K562 (cell line): ENCODE measurements around the gene ADD3. TPM values are rescaled to one million over a fixed set of nuclear protein-coding genes. Genes with fewer than 3 reads are reported as not detected.

Experiments used
- ATAC-seq: fragments of 200-7000 bp; cut with Tn5 transposase; 3 replicates; pipeline ENCODE4 v1.9.1; 2020; ENCODE audit warnings: moderate library complexity
- BruUV-seq: library from RNA; stranded (reverse); fragments of 400-500 nt; replicated peaks from 2 replicates; lab custom pipeline; 2021; lab: Mats Ljungman, UMichigan
- CTCF ChIA-PET: fragments of 300-600 bp; formaldehyde crosslinking; extraction: SDS; loops from one replicate; lab custom pipeline; 2021; ENCODE audit warnings: low intra/inter-chr PET ratio; lab: Yijun Ruan, JAX
- POLR2A ChIA-PET: fragments of 300-600, 350-650 bp; sonication (Branson Sonifier 250); formaldehyde crosslinking; extraction: SDS; loops from one replicate; lab custom pipeline; 2021; ENCODE audit warnings: antibody characterized with exemption, inconsistent platforms; lab: Yijun Ruan, JAX
- DNase-seq, 4 experiments: peaks; one replicate each; pipeline versions ENCODE4 v3.0.0 to v3.0.0-alpha.2; 2011 to 2018; ENCODE audit warnings: low spot score in 3 of 4, mixed read lengths in 3 of 4; ENCODE audit errors: extremely low read depth in 1 of 4
- FAIRE-seq: peaks from 2 replicates; lab custom pipeline; 2011; peaks lifted over from hg19 to GRCh38; lab: Jason Lieb, UNC
- H2AFZ ChIP-seq: 2 replicates; pipeline ENCODE4 v1.6.0; 2011; ENCODE audit warnings: low read depth, low read length, control low read depth, inconsistent platforms
- H3K27ac ChIP-seq: fragments of 200-600 bp; 3 replicates; pipeline ENCODE4 v1.8.0; 2011; ENCODE audit warnings: low read depth, mild to moderate bottlenecking, control low read depth, inconsistent platforms, low read length, moderate library complexity, mixed read lengths; ENCODE audit errors: extremely low read depth
- H3K27me3 ChIP-seq, 2 experiments: fragments of 300-600 bp in 1 of 2; 2 replicates in 1 of 2; 3 replicates in 1 of 2; pipeline versions ENCODE4 v1.6.0 to v1.8.0; 2011; ENCODE audit warnings: inconsistent platforms in 2 of 2, low read length in 2 of 2, mild to moderate bottlenecking in 1 of 2, mixed read lengths in 1 of 2, moderate library complexity in 1 of 2; ENCODE audit not compliant: control insufficient read depth in 2 of 2, insufficient read depth in 2 of 2
- H3K36me3 ChIP-seq: fragments of 300-600 bp; 3 replicates; pipeline ENCODE4 v1.8.0; 2011; ENCODE audit warnings: mild to moderate bottlenecking, low read length, inconsistent platforms; ENCODE audit not compliant: control insufficient read depth, insufficient read depth
- H3K4me1 ChIP-seq, 2 experiments: fragments of 200-600 bp in 1 of 2; replicated peaks in 1 of 2; 2 replicates in 1 of 2; 3 replicates in 1 of 2; pipeline versions ENCODE4 v1.5.1 to v1.8.0; 2011; ENCODE audit warnings: inconsistent platforms in 2 of 2, low read length in 2 of 2, mild to moderate bottlenecking in 1 of 2, mixed read lengths in 1 of 2, moderate library complexity in 1 of 2; ENCODE audit not compliant: control insufficient read depth in 2 of 2, insufficient read depth in 2 of 2
- H3K4me2 ChIP-seq: 2 replicates; pipeline ENCODE4 v1.6.1; 2011; ENCODE audit warnings: low read length, control low read depth, inconsistent platforms, mixed read lengths; ENCODE audit not compliant: insufficient read depth
- H3K4me3 ChIP-seq: fragments of 200-600 bp; sonication (generic), shearing (Covaris generic); 2 replicates; pipeline ENCODE4 v1.5.1; 2016; ENCODE audit warnings: control low read depth, inconsistent platforms
- H3K79me2 ChIP-seq: fragments of 200-600 bp; 3 replicates; pipeline ENCODE4 v1.8.0; 2011; ENCODE audit warnings: low read length, inconsistent platforms; ENCODE audit not compliant: control insufficient read depth, insufficient read depth
- H3K9ac ChIP-seq, 2 experiments: 2 replicates each; pipeline versions ENCODE4 v1.6.0 to v1.6.1; 2011; ENCODE audit warnings: low read depth in 2 of 2, low read length in 2 of 2, control low read depth in 1 of 2, inconsistent platforms in 1 of 2, mild to moderate bottlenecking in 1 of 2, mixed read lengths in 1 of 2; ENCODE audit not compliant: insufficient read depth in 1 of 2
- H3K9me1 ChIP-seq: one replicate; pipeline ENCODE4 v1.6.0; 2011; ENCODE audit warnings: inconsistent platforms, mild to moderate bottlenecking, low read length, moderate library complexity; ENCODE audit not compliant: control insufficient read depth, insufficient read depth
- H3K9me3 ChIP-seq: replicated peaks from 2 replicates; pipeline ENCODE4 v1.5.1; 2011; ENCODE audit warnings: low read depth, low read length, inconsistent platforms; ENCODE audit not compliant: control insufficient read depth, insufficient read depth
- H4K20me1 ChIP-seq: replicated peaks from 2 replicates; pipeline ENCODE4 v1.6.1; 2011; ENCODE audit warnings: low read length, inconsistent platforms, mixed read lengths; ENCODE audit not compliant: control insufficient read depth, insufficient read depth
- BRCA1 ChIP-seq, 2 experiments: fragments of 450-650 bp in 1 of 2; sonication (generic) in 1 of 2; formaldehyde crosslinking in 1 of 2; IDR thresholded peaks; 2 replicates each; pipeline versions ENCODE4 v1.5.0 to v1.6.1; 2017 to 2020; ENCODE audit warnings: mild to moderate bottlenecking in 1 of 2, missing genetic modification reagents in 1 of 2
- CBFA2T2 ChIP-seq: fragments of 450-650 bp; conservative IDR thresholded peaks from 2 replicates; pipeline ENCODE4 v1.6.1; 2017; ENCODE audit warnings: mild to moderate bottlenecking
- CEBPG ChIP-seq, 3 experiments: fragments of 200-800 bp in 1 of 3; sonication (Bioruptor generic) in 1 of 3; sonication (generic) in 1 of 3; formaldehyde crosslinking in 1 of 3; IDR thresholded peaks in 2 of 3; conservative IDR thresholded peaks in 1 of 3; 2 replicates each; pipeline versions ENCODE4 v1.6.1 to v1.8.0; 2016 to 2022; ENCODE audit warnings: missing compliant biosample characterization in 2 of 3, missing genetic modification characterization in 2 of 3, mild to moderate bottlenecking in 1 of 3, missing genetic modification reagents in 1 of 3
- GATAD2B ChIP-seq: fragments of 450-650 bp; IDR thresholded peaks from 2 replicates; pipeline ENCODE4 v1.6.1; 2017; ENCODE audit warnings: mild to moderate bottlenecking, borderline replicate concordance
- RUNX1 ChIP-seq: sonication (generic); IDR thresholded peaks from 2 replicates; pipeline ENCODE4 v1.6.1; 2016; ENCODE audit warnings: antibody characterized with exemption, low read depth
- SMAD1 ChIP-seq: fragments of 150-350 bp; IDR thresholded peaks from 2 replicates; pipeline ENCODE4 v1.6.1; 2014; ENCODE audit warnings: low read length, low read depth; ENCODE audit not compliant: partially characterized antibody
- WGBS: fragments of 100-300 bp; shearing (Covaris generic); methylation state at CpG from one replicate; pipeline ENCODE4 v1.1.6; 2016; ENCODE audit warnings: low coverage, mixed read lengths; ENCODE audit not compliant: insufficient coverage; ENCODE audit errors: missing lambda C conversion rate; 5-methylcytosine and 5-hydroxymethylcytosine counted together
- in situ Hi-C: fragments of 300-500 bp; cut with MboI; formaldehyde crosslinking; loops from 4 replicates; pipeline ENCODE4 v1.15.0; 2018; ENCODE audit warnings: inconsistent platforms, mixed read lengths
- intact Hi-C: fragments of 100-400 bp; cut with micrococcal nuclease; formaldehyde crosslinking; loops from 2 replicates; pipeline ENCODE4 v1.14.2; 2022
- polyA plus RNA-seq, 8 experiments: library from polyadenylated mRNA; depleted of rRNA in 4 of 8; stranded (reverse) in 5 of 8; unstranded in 3 of 8; fragments of >200 nt; fragmentation: Nextera tagmentation in 2 of 8; fragmentation: Illumina TruSeq in 1 of 8; extraction: Ambion mirVana in 2 of 8; extraction: Trizol in 1 of 8; gene quantifications; 2 replicates each; pipeline versions ENCODE4 v1.2.1 to v1.2.3, GENCODE V29; 2011 to 2014; ENCODE audit warnings: inconsistent platforms in 1 of 8, missing spikeins in 1 of 8
- total RNA-seq, 7 experiments: library from RNA; depleted of rRNA in 6 of 7; stranded (reverse); fragments of >200 nt in 6 of 7; fragmentation: Illumina TruSeq in 2 of 7; extraction: Trizol in 2 of 7; gene quantifications; 2 replicates each; pipeline versions ENCODE4 v1.2.1 to v1.2.3, GENCODE V29; 2011 to 2021; ENCODE audit warnings: low replicate concordance in 1 of 7
- TF ChIP-seq, protein P1 (sequence below): IDR thresholded peaks from 3 replicates; pipeline ENCODE4 v1.6.1; 2011; ENCODE audit warnings: borderline replicate concordance, mild to moderate bottlenecking; ENCODE audit not compliant: insufficient read length, insufficient read depth
- TF ChIP-seq, protein P2 (sequence below): sonication (generic); formaldehyde crosslinking; IDR thresholded peaks from 2 replicates; pipeline ENCODE4 v1.8.0; 2022; ENCODE audit warnings: missing genetic modification reagents, mild to moderate bottlenecking, borderline replicate concordance
- TF ChIP-seq, protein P3 (sequence below): fragments of 250-450 bp; sonication (Bioruptor Pico); IDR thresholded peaks from 2 replicates; pipeline ENCODE4 v1.4.0; 2020

ADD3 gene
- total and polyA plus RNA-seq, 9 of the 15 experiments (the other 6 are each of a cell fraction or from before 2014, with no cell fraction given) = 13.2 to 125 (median 31.7) TPM

DNA sequence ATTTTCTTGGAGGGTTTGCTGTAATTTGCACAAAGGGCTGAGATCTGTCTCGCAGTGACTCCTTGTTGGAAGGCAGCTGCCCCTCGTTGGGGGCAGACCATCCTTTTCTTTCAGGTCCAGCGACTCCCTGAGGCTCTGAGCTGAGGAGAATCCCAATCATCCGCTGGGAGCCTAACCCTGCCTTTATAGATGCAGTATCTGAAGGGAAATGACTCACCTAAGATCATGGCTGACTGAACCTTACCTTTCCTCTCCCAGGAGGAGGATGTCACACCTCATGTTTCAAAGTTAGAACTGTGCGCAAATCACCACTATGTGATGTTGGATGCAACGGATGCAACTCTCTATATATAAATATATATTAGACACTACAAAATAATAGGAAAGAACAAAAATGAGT, 163.2 kb downstream of the ADD3 start:
- DNase-seq (no peak), FAIRE-seq (no peak), ATAC-seq (no peak)
- no peak overlapping the region for H3K27ac ChIP-seq
- H3K4me1 ChIP-seq = no peaks in the 10 kb centered on the region; a peak in 1 of 5 replicates
- H3K79me2 ChIP-seq = no peaks in the 10 kb centered on the region
- TF ChIP-seq, protein P1, sequence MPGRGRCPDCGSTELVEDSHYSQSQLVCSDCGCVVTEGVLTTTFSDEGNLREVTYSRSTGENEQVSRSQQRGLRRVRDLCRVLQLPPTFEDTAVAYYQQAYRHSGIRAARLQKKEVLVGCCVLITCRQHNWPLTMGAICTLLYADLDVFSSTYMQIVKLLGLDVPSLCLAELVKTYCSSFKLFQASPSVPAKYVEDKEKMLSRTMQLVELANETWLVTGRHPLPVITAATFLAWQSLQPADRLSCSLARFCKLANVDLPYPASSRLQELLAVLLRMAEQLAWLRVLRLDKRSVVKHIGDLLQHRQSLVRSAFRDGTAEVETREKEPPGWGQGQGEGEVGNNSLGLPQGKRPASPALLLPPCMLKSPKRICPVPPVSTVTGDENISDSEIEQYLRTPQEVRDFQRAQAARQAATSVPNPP = no peak
- TF ChIP-seq RUNX1 = no peak
- TF ChIP-seq, protein P2, sequence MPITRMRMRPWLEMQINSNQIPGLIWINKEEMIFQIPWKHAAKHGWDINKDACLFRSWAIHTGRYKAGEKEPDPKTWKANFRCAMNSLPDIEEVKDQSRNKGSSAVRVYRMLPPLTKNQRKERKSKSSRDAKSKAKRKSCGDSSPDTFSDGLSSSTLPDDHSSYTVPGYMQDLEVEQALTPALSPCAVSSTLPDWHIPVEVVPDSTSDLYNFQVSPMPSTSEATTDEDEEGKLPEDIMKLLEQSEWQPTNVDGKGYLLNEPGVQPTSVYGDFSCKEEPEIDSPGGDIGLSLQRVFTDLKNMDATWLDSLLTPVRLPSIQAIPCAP (CRISPR knock-in tag) = no peak
- TF ChIP-seq SMAD1 = no peak
- no peak for TF ChIP-seq CEBPG (CRISPR knock-in tag; IDR thresholded peaks at IDR 0.05)
- TF ChIP-seq CEBPG (tag; conservative IDR thresholded peaks at IDR 0.05 in 1 of 2, IDR thresholded peaks at IDR 0.05 in 1 of 2) = no peak
- no peak for TF ChIP-seq GATAD2B
- no peak for TF ChIP-seq CBFA2T2
- no peak for TF ChIP-seq BRCA1 (IDR thresholded peaks at IDR 0.05)
- TF ChIP-seq BRCA1 (CRISPR knock-in tag; IDR thresholded peaks at IDR 0.05) = no peak
- TF ChIP-seq, protein P3, sequence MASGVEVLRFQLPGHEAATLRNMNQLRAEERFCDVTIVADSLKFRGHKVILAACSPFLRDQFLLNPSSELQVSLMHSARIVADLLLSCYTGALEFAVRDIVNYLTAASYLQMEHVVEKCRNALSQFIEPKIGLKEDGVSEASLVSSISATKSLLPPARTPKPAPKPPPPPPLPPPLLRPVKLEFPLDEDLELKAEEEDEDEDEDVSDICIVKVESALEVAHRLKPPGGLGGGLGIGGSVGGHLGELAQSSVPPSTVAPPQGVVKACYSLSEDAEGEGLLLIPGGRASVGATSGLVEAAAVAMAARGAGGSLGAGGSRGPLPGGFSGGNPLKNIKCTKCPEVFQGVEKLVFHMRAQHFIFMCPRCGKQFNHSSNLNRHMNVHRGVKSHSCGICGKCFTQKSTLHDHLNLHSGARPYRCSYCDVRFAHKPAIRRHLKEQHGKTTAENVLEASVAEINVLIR = no peak
- ChIA-PET CTCF (no interaction called here), POLR2A (interaction anchor here (0.6 kb wide), 2 partner anchors 39 to 79 kb away, joined by 3 read pairs; no protein-coding TSS in a partner anchor)
- in situ Hi-C loops = no loop called here
- H3K36me3 ChIP-seq = no peaks in the 10 kb centered on the region
- WGBS = 25% methylated on average over 6 of the region's 6 CpGs
- peaks cover 9 to 34% of the 10 kb centered on the region in 2 experiments; a peak in 4 of 5 replicates for H3K27me3 ChIP-seq
- BruUV-seq = no TSS peak
- no peaks in the 10 kb centered on the region for H3K9me1 ChIP-seq
- H2AFZ ChIP-seq = no peak overlapping the region
- H3K9ac ChIP-seq = no peak overlapping the region
- H4K20me1 ChIP-seq = no peaks in the 10 kb centered on the region
- H3K4me3 ChIP-seq = no peak overlapping the region
- intact Hi-C loops = no loop called here
- no peaks in the 10 kb centered on the region for H3K9me3 ChIP-seq
- no peak overlapping the region for H3K4me2 ChIP-seq
